Tibial nerve (tissue), 4 donors: Measurements from ENCODE around the gene PCBD2.

ENCODE experiments used
- CTCF ChIP-seq, 5 experiments: fragments of 200-600 bp in 3 of 5; fragments of 450-650 bp in 2 of 5; sonication (generic) in 3 of 5; IDR thresholded peaks; one replicate each; pipeline ENCODE4 v1.5.1; 2016 to 2019; ENCODE audit warnings: antibody characterized with exemption in 5 of 5, mild to moderate bottlenecking in 3 of 5, moderate library complexity in 2 of 5
- EP300 ChIP-seq, 2 donors: sonication (generic); formaldehyde crosslinking; IDR thresholded peaks; one replicate each; pipeline ENCODE4 v1.6.1; 2017; ENCODE audit warnings: antibody characterized with exemption in 2 of 2, mild to moderate bottlenecking in 1 of 2

GRCh38 chr5:134934202-134934601 lies 29.3 kb downstream of the PCBD2 start:
- no peak for TF ChIP-seq CTCF (IDR thresholded peaks at IDR 0.05)
- TF ChIP-seq EP300 (IDR thresholded peaks at IDR 0.05) = no peak
